ENCODE measurements around the gene GPC3. TPM values are rescaled to one million over a fixed set of nuclear protein-coding genes. Genes with fewer than 3 reads are reported as not detected.

GPC3 gene
- total RNA-seq, 1 donor from 2014 or later = 628 TPM

DNA sequence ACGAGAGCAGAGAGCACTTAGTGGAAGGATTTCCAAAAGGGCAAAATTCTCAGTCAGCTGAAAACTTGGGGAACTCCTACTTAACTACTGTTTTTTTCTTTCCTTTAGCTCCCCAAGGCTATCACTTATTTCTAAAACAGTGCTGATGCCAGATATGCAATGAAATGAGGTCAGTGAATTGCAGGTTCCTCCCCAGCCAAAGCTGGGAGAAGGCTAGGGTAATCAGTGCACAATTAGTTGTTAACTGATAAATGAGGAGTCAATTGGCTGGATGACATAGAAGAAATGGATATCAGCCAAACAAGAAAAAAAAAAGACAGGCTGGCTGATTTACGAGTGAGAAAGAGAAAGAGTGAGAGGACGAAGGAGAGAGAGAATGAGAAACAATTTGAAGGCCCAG lies 195.6 kb downstream of the GPC3 start:
- peaks cover 9% of the 10 kb centered on the region for H3K36me3 Mint-ChIP-seq
- peaks cover 75% of the 10 kb centered on the region for H3K4me1 Mint-ChIP-seq (ENCODE audit: unreplicated experiment)
- no peak overlapping the region for H3K4me3 Mint-ChIP-seq
- H3K27ac Mint-ChIP-seq = no peak overlapping the region
- no peaks in the 10 kb centered on the region for H3K27me3 Mint-ChIP-seq
- DNase-seq (ENCODE audit: extremely low spot score, unreplicated experiment) = no peak
- H3K9me3 Mint-ChIP-seq = no peaks in the 10 kb centered on the region
- TF ChIP-seq, protein P1, sequence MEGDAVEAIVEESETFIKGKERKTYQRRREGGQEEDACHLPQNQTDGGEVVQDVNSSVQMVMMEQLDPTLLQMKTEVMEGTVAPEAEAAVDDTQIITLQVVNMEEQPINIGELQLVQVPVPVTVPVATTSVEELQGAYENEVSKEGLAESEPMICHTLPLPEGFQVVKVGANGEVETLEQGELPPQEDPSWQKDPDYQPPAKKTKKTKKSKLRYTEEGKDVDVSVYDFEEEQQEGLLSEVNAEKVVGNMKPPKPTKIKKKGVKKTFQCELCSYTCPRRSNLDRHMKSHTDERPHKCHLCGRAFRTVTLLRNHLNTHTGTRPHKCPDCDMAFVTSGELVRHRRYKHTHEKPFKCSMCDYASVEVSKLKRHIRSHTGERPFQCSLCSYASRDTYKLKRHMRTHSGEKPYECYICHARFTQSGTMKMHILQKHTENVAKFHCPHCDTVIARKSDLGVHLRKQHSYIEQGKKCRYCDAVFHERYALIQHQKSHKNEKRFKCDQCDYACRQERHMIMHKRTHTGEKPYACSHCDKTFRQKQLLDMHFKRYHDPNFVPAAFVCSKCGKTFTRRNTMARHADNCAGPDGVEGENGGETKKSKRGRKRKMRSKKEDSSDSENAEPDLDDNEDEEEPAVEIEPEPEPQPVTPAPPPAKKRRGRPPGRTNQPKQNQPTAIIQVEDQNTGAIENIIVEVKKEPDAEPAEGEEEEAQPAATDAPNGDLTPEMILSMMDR (conservative IDR thresholded peaks at IDR 0.05) = no peak

DNA sequence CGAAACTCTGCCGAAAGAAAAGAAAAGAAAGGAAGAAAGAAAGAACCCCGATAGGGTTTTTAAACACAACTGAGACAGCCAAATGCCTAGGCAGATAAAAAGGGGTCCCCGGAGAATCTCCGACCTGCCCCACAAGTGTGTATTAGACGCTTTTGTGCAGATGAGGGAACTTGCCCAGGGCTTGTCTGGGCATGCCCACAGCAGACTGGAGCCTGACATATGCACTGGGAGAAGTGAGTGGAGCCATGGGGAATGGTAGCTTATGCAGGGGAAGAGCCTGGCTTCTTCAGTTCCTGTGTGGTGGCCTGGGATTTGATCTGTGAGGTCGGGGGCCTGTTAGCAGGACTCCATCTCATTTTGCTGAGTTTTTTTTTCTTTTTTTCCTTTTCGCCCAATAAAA lies 199.0 kb downstream of the GPC3 start:
- Mint-ChIP-seq H3K4me3 (no peak overlapping the region), H3K4me1 (ENCODE audit: unreplicated experiment) (peaks cover 70% of the 10 kb centered on the region), H3K36me3 (peaks cover 12% of the 10 kb centered on the region), H3K27ac (peak overlapping the region; percentile 5), H3K9me3 (no peaks in the 10 kb centered on the region), H3K27me3 (no peaks in the 10 kb centered on the region)
- TF ChIP-seq, protein P1 (conservative IDR thresholded peaks at IDR 0.05) = no peak
- DNase-seq (ENCODE audit: extremely low spot score, unreplicated experiment) = no peak

DNA sequence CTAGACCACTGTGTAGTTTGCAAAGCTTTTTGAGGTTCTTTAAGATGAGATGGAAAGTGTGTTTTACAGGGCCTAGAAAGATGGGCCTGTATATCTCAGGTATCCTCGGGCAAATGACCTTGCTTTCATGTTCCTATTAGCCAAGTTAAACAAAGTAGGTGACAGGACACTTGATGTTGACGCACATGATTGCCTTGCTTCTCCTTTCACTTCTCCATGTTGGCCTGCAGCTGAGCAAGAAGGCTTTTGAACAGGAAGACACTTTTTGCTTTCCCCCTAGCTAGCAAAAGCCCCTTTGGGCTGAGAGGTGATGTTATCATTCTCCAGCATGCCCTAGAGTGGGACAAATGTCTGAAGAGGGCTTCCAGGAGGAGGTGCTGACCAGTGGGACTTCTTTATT lies 202.1 kb downstream of the GPC3 start:
- H3K9me3 Mint-ChIP-seq = no peaks in the 10 kb centered on the region
- TF ChIP-seq, protein P1 (conservative IDR thresholded peaks at IDR 0.05) = no peak
- peaks cover 56% of the 10 kb centered on the region for H3K4me1 Mint-ChIP-seq (ENCODE audit: unreplicated experiment)
- no peaks in the 10 kb centered on the region for H3K27me3 Mint-ChIP-seq
- H3K27ac Mint-ChIP-seq = peak overlapping the region; percentile 2
- peaks cover 12% of the 10 kb centered on the region for H3K36me3 Mint-ChIP-seq
- peak overlapping the region; percentile 6 for H3K4me3 Mint-ChIP-seq
- no peak for DNase-seq (ENCODE audit: extremely low spot score, unreplicated experiment)

DNA sequence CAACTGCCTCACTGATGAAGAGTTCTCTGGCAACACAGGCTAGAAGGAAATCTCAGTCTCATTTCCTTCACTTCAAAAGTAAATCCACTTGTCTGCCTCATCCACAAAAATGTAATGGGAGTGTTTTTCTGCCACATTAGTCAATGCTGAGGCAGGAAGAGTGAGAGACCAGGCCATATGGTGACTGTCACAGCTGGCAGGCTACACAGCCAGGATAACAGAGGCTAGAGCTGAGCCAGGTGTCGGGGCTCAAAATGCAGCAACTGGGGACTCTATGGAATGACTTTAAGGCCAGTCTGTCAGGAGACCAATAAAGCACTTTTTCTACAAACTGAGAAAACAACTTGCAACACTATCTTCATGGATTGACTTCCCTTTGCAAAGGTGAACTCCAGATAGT lies 204.2 kb downstream of the GPC3 start:
- H3K27me3 Mint-ChIP-seq = no peaks in the 10 kb centered on the region
- H3K36me3 Mint-ChIP-seq = peaks cover 9% of the 10 kb centered on the region
- peaks cover 55% of the 10 kb centered on the region for H3K4me1 Mint-ChIP-seq (ENCODE audit: unreplicated experiment)
- H3K9me3 Mint-ChIP-seq = peaks cover 4% of the 10 kb centered on the region
- TF ChIP-seq, protein P1 (conservative IDR thresholded peaks at IDR 0.05) = no peak
- no peak for DNase-seq (ENCODE audit: extremely low spot score, unreplicated experiment)
- H3K4me3 Mint-ChIP-seq = no peak overlapping the region
- no peak overlapping the region for H3K27ac Mint-ChIP-seq

DNA sequence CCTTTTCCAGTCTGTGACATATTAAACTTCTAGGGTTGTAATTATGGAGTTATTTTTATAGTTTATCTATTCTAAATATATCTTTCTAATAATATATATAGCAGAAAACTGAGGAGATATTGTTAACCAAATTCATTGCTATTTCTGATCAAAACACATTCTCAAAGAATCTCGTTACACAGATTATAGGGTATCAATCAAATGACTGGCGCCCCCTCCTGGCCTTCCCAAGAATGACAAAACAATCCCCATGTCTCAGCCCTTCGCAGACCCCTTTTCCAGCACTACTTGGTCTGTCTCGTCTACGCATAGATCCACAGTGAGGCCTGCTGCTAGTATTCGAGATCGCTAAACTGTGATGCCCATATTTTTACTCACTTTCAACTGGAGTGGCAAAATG lies 209.3 kb downstream of the GPC3 start:
- TF ChIP-seq, protein P1 (conservative IDR thresholded peaks at IDR 0.05) = peak; percentile 80
- H3K27me3 Mint-ChIP-seq = no peaks in the 10 kb centered on the region
- H3K27ac Mint-ChIP-seq = no peak overlapping the region
- peaks cover 29% of the 10 kb centered on the region for H3K4me1 Mint-ChIP-seq (ENCODE audit: unreplicated experiment)
- H3K9me3 Mint-ChIP-seq = peaks cover 4% of the 10 kb centered on the region
- H3K36me3 Mint-ChIP-seq = peaks cover 5% of the 10 kb centered on the region
- no peak overlapping the region for H3K4me3 Mint-ChIP-seq
- DNase-seq (ENCODE audit: extremely low spot score, unreplicated experiment) = no peak

DNA sequence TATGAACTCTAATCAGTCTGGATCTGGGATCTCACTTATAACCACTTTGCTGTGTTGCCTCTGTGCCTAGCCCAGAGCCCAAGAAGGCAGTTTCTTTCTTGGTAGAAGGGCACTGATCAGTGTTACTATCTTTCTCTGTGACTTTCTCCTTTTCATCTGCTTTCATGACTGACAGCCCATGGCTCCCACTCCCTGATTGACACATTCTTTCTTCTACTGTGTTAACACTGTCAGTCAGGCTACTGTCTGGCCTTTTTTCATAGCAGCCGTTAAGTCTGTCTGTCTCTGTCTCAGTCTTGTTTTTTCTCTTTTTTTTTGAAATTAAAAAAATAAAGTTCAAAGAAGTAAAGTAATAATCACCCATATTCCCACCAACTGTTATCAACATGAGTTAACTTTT lies 210.6 kb downstream of the GPC3 start:
- Mint-ChIP-seq H3K4me1 (ENCODE audit: unreplicated experiment) (peaks cover 28% of the 10 kb centered on the region), H3K4me3 (no peak overlapping the region), H3K27me3 (no peaks in the 10 kb centered on the region), H3K9me3 (peaks cover 4% of the 10 kb centered on the region), H3K27ac (no peak overlapping the region), H3K36me3 (peaks cover 5% of the 10 kb centered on the region)
- TF ChIP-seq, protein P1 (conservative IDR thresholded peaks at IDR 0.05) = no peak
- no peak for DNase-seq (ENCODE audit: extremely low spot score, unreplicated experiment)

Data from type B pancreatic cell (in vitro differentiated cells).